GM23338 (cell line): ENCODE data around the gene TOR2A. TPM values are rescaled to one million over a fixed set of nuclear protein-coding genes. Genes with fewer than 3 reads are reported as not detected.

Experiments
- ATAC-seq: fragments of 200-7000 bp; cut with Tn5 transposase; 3 replicates; pipeline ENCODE4 v1.9.1; 2020
- DNase-seq: peaks from one replicate; pipeline ENCODE4 v3.0.0-alpha.2; 2015; ENCODE audit warnings: low spot score
- H2AFZ ChIP-seq: fragments of 200-600 bp; sonication (generic); 2 replicates; pipeline ENCODE4 v1.8.0; 2016; ENCODE audit warnings: antibody characterized with exemption, mild to moderate bottlenecking, moderate library complexity
- H3F3A ChIP-seq: fragments of 200-600 bp; sonication (generic); replicated peaks from 2 replicates; pipeline ENCODE4 v1.8.0; 2017; ENCODE audit warnings: antibody characterized with exemption, mixed run types, low read depth
- H3K27ac ChIP-seq: fragments of 200-600 bp; sonication (generic); 2 replicates; pipeline ENCODE4 v1.6.1; 2016; ENCODE audit warnings: low read depth
- H3K27me3 ChIP-seq: fragments of 200-600 bp; sonication (generic); 2 replicates; pipeline ENCODE4 v1.8.0; 2016; ENCODE audit warnings: mild to moderate bottlenecking, mixed run types, moderate library complexity; ENCODE audit not compliant: insufficient read depth
- H3K36me3 ChIP-seq: fragments of 200-600 bp; sonication (generic); 2 replicates; pipeline ENCODE4 v1.8.0; 2016; ENCODE audit warnings: mild to moderate bottlenecking; ENCODE audit not compliant: insufficient read depth
- H3K4me1 ChIP-seq: fragments of 200-600 bp; sonication (generic); 2 replicates; pipeline ENCODE4 v1.8.0; 2016; ENCODE audit warnings: mild to moderate bottlenecking, moderate library complexity; ENCODE audit not compliant: insufficient read depth
- H3K4me2 ChIP-seq: fragments of 200-600 bp; sonication (generic); 2 replicates; pipeline ENCODE4 v1.7.1; 2017; ENCODE audit warnings: mixed run types
- H3K4me3 ChIP-seq: fragments of 200-600 bp; sonication (generic); 2 replicates; pipeline ENCODE4 v1.6.1; 2016; ENCODE audit warnings: mixed run types
- H3K79me2 ChIP-seq: fragments of 200-600 bp; sonication (generic); replicated peaks from 2 replicates; pipeline ENCODE4 v1.8.0; 2017; ENCODE audit warnings: mild to moderate bottlenecking; ENCODE audit not compliant: insufficient read depth
- H3K9me2 ChIP-seq: fragments of 200-600 bp; sonication (generic); 2 replicates; pipeline ENCODE4 v1.8.0; 2017; ENCODE audit not compliant: insufficient read depth
- H4K20me1 ChIP-seq: fragments of 200-600 bp; sonication (generic); replicated peaks from 2 replicates; pipeline ENCODE4 v1.8.0; 2017; ENCODE audit warnings: mild to moderate bottlenecking; ENCODE audit not compliant: insufficient read depth
- H3K27ac Mint-ChIP-seq: 2 replicates; pipeline ENCODE4 v1.8.0; 2020; ENCODE audit warnings: inconsistent platforms, mild to moderate bottlenecking, moderate library complexity, mixed read lengths
- H3K27me3 Mint-ChIP-seq: 3 replicates; pipeline ENCODE4 v1.8.0; 2022; ENCODE audit warnings: low read depth, mild to moderate bottlenecking, moderate library complexity, mixed read lengths, inconsistent platforms; ENCODE audit not compliant: insufficient read depth, poor library complexity
- H3K36me3 Mint-ChIP-seq: 3 replicates; pipeline ENCODE4 v1.8.0; 2021; ENCODE audit warnings: low read depth, mild to moderate bottlenecking, inconsistent platforms, moderate library complexity, mixed read lengths
- H3K4me1 Mint-ChIP-seq: 3 replicates; pipeline ENCODE4 v1.8.0; 2020; ENCODE audit warnings: mild to moderate bottlenecking, inconsistent platforms, mixed read lengths
- H3K4me3 Mint-ChIP-seq: 3 replicates; pipeline ENCODE4 v1.8.0; 2021; ENCODE audit warnings: moderate library complexity, mild to moderate bottlenecking, inconsistent platforms, mixed read lengths
- H3K9me3 Mint-ChIP-seq: 3 replicates; pipeline ENCODE4 v1.8.0; 2020; ENCODE audit warnings: moderate library complexity, mild to moderate bottlenecking, inconsistent platforms, mixed read lengths
- NANOG ChIP-seq: IDR thresholded peaks from 2 replicates; pipeline ENCODE4 v1.6.1; 2016; ENCODE audit warnings: antibody characterized with exemption, borderline replicate concordance
- STAT1 ChIP-seq: IDR thresholded peaks from one replicate; pipeline ENCODE4 v1.6.1; 2016; ENCODE audit warnings: antibody characterized with exemption; ENCODE audit not compliant: unreplicated experiment
- ZNF331 ChIP-seq: fragments of 250-450 bp; sonication (Bioruptor Pico); IDR thresholded peaks from 2 replicates; pipeline ENCODE4 v1.5.0; 2020; ENCODE audit warnings: low read depth, mild to moderate bottlenecking, moderate library complexity
- polyA plus RNA-seq: library from polyadenylated mRNA; unstranded; fragments of >200 nt; fragmentation: Nextera tagmentation; extraction: Ambion mirVana; gene quantifications from 2 replicates; pipeline ENCODE4 v1.2.1, GENCODE V29; 2016
- total RNA-seq: library from RNA; depleted of rRNA; stranded (reverse); fragments of >200 nt; shearing (Covaris generic); gene quantifications from 2 replicates; pipeline ENCODE4 v1.2.3, GENCODE V29; 2014
- TF ChIP-seq, protein P1 (sequence below), 2 experiments: fragments of 200-600 bp in 1 of 2; sonication (generic) in 1 of 2; conservative IDR thresholded peaks; 2 replicates each; pipeline versions ENCODE4 v1.5.1 to v1.6.1; 2016 to 2017; ENCODE audit warnings: antibody characterized with exemption in 2 of 2, low read depth in 2 of 2, mild to moderate bottlenecking in 2 of 2, moderate library complexity in 1 of 2
- TF ChIP-seq, protein P2 (sequence below): fragments of 250-450 bp; sonication (Bioruptor Pico); IDR thresholded peaks from 2 replicates; pipeline ENCODE4 v1.5.0; 2020; ENCODE audit warnings: mild to moderate bottlenecking, moderate library complexity

Gene TOR2A
- total and polyA plus RNA-seq, 2 experiments from 2014 or later, result 14.4 to 23.5 TPM

DNA sequence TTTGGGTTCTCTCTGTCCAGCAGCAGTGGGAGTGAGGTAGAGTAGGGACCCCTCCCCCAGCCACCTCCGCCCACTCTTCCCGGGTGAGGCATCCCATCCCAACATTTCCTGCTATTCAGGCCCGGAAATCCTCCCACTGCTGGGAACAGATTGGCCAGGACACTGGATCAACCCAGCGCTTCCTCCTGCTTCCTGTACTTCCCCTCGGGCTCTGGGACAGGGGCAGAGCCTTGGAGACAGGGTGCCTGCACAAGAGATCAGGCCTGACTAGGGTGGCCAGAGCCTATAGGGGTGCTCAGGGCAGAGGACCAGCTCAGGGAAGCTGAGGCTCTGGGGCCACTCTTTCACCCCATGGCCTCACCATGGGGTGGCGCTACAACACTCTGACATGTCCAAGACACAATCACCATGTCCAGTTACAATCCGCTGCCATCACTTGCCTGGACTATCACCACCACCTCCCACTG, 28.9 kb upstream of the TOR2A start:
- TF ChIP-seq NANOG, result no peak
- TF ChIP-seq, protein P1, sequence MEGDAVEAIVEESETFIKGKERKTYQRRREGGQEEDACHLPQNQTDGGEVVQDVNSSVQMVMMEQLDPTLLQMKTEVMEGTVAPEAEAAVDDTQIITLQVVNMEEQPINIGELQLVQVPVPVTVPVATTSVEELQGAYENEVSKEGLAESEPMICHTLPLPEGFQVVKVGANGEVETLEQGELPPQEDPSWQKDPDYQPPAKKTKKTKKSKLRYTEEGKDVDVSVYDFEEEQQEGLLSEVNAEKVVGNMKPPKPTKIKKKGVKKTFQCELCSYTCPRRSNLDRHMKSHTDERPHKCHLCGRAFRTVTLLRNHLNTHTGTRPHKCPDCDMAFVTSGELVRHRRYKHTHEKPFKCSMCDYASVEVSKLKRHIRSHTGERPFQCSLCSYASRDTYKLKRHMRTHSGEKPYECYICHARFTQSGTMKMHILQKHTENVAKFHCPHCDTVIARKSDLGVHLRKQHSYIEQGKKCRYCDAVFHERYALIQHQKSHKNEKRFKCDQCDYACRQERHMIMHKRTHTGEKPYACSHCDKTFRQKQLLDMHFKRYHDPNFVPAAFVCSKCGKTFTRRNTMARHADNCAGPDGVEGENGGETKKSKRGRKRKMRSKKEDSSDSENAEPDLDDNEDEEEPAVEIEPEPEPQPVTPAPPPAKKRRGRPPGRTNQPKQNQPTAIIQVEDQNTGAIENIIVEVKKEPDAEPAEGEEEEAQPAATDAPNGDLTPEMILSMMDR (conservative IDR thresholded peaks at IDR 0.05; ENCODE audit: low read depth in 2 of 2), result peak; percentile 66 to 97
- peak overlapping the region; percentile 55; the same call in 1 of the 2 replicates for H3K4me2 ChIP-seq
- ATAC-seq, result peak; percentile 86
- peaks cover 19% of the 10 kb centered on the region for H3K4me1 ChIP-seq
- Mint-ChIP-seq H3K36me3 (no peaks in the 10 kb centered on the region; the same call in 2 of the 3 replicates), H3K4me3 (no peak overlapping the region), H3K4me1 (peaks cover 45% of the 10 kb centered on the region), H3K9me3 (no peaks in the 10 kb centered on the region), H3K27me3 (peaks cover 23% of the 10 kb centered on the region), H3K27ac (peak overlapping the region; percentile 80; the same call in 1 of the 2 replicates)
- no peaks in the 10 kb centered on the region for H3K36me3 ChIP-seq
- no peak overlapping the region for H3K4me3 ChIP-seq
- H3K27me3 ChIP-seq, result no peaks in the 10 kb centered on the region
- no peaks in the 10 kb centered on the region for H4K20me1 ChIP-seq
- no peaks in the 10 kb centered on the region for H3K9me2 ChIP-seq
- no peaks in the 10 kb centered on the region for H3K79me2 ChIP-seq
- DNase-seq, result peak; percentile 83
- no peak overlapping the region for H3K27ac ChIP-seq
- H2AFZ ChIP-seq, result peak overlapping the region; percentile 69; the same call in 1 of the 2 replicates
- H3F3A ChIP-seq, result peaks cover 10% of the 10 kb centered on the region; the same call in 1 of the 2 replicates

DNA sequence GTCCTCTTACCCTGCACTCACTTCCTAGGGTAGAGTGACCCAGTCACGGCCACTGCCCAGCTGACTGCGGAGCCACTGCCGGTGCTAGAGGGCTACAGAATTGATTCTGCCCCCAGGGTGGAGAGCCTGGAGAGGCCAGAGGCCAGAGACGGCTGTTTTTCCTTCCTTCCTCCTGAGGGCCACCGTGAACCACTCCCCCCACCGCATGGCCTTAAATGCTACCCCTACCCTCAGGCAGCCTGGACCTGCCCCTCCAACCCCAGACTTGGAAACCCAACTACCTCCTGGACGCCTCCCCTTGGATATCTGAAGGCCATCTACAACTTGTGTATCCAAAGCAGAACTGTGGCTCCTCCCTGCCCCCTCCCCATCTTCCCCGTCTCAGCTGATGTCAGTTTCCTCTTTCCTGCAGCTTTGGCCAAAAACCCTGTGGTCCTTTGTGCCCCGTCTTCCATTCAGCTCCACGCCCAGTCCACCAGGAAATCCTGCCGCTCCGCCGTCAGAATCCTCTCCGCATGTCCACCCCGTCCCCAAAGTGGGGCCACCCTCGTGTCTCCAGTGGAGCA, 27.1 kb upstream of the TOR2A start:
- no peak overlapping the region for H3K27ac ChIP-seq
- Mint-ChIP-seq H3K27ac (peak overlapping the region; percentile 41; the same call in 1 of the 2 replicates), H3K36me3 (no peaks in the 10 kb centered on the region; the same call in 2 of the 3 replicates), H3K4me3 (peak overlapping the region; percentile 3; the same call in 1 of the 3 replicates), H3K9me3 (no peaks in the 10 kb centered on the region), H3K4me1 (peaks cover 36% of the 10 kb centered on the region), H3K27me3 (peaks cover 22% of the 10 kb centered on the region)
- no peak for TF ChIP-seq STAT1
- TF ChIP-seq, protein P2, sequence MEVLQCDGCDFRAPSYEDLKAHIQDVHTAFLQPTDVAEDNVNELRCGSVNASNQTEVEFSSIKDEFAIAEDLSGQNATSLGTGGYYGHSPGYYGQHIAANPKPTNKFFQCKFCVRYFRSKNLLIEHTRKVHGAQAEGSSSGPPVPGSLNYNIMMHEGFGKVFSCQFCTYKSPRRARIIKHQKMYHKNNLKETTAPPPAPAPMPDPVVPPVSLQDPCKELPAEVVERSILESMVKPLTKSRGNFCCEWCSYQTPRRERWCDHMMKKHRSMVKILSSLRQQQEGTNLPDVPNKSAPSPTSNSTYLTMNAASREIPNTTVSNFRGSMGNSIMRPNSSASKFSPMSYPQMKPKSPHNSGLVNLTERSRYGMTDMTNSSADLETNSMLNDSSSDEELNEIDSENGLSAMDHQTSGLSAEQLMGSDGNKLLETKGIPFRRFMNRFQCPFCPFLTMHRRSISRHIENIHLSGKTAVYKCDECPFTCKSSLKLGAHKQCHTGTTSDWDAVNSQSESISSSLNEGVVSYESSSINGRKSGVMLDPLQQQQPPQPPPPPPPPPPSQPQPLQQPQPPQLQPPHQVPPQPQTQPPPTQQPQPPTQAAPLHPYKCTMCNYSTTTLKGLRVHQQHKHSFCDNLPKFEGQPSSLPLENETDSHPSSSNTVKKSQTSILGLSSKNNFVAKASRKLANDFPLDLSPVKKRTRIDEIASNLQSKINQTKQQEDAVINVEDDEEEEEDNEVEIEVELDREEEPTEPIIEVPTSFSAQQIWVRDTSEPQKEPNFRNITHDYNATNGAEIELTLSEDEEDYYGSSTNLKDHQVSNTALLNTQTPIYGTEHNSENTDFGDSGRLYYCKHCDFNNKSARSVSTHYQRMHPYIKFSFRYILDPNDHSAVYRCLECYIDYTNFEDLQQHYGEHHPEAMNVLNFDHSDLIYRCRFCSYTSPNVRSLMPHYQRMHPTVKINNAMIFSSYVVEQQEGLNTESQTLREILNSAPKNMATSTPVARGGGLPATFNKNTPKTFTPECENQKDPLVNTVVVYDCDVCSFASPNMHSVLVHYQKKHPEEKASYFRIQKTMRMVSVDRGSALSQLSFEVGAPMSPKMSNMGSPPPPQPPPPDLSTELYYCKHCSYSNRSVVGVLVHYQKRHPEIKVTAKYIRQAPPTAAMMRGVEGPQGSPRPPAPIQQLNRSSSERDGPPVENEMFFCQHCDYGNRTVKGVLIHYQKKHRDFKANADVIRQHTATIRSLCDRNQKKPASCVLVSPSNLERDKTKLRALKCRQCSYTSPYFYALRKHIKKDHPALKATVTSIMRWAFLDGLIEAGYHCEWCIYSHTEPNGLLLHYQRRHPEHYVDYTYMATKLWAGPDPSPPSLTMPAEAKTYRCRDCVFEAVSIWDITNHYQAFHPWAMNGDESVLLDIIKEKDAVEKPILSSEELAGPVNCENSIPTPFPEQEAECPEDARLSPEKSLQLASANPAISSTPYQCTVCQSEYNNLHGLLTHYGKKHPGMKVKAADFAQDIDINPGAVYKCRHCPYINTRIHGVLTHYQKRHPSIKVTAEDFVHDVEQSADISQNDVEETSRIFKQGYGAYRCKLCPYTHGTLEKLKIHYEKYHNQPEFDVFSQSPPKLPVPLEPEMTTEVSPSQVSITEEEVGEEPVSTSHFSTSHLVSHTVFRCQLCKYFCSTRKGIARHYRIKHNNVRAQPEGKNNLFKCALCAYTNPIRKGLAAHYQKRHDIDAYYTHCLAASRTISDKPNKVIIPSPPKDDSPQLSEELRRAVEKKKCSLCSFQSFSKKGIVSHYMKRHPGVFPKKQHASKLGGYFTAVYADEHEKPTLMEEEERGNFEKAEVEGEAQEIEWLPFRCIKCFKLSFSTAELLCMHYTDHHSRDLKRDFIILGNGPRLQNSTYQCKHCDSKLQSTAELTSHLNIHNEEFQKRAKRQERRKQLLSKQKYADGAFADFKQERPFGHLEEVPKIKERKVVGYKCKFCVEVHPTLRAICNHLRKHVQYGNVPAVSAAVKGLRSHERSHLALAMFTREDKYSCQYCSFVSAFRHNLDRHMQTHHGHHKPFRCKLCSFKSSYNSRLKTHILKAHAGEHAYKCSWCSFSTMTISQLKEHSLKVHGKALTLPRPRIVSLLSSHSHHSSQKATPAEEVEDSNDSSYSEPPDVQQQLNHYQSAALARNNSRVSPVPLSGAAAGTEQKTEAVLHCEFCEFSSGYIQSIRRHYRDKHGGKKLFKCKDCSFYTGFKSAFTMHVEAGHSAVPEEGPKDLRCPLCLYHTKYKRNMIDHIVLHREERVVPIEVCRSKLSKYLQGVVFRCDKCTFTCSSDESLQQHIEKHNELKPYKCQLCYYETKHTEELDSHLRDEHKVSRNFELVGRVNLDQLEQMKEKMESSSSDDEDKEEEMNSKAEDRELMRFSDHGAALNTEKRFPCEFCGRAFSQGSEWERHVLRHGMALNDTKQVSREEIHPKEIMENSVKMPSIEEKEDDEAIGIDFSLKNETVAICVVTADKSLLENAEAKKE (CRISPR knock-in tag), result no peak
- no peak for TF ChIP-seq ZNF331 (CRISPR knock-in tag)
- H3K4me3 ChIP-seq, result no peak overlapping the region
- H3F3A ChIP-seq, result peaks cover 10% of the 10 kb centered on the region; the same call in 1 of the 2 replicates
- no peaks in the 10 kb centered on the region for H3K27me3 ChIP-seq
- no peaks in the 10 kb centered on the region for H4K20me1 ChIP-seq
- peak overlapping the region; percentile 56; the same call in 1 of the 2 replicates for H2AFZ ChIP-seq
- no peaks in the 10 kb centered on the region for H3K9me2 ChIP-seq
- peak overlapping the region; percentile 43; the same call in 1 of the 2 replicates for H3K4me2 ChIP-seq
- peaks cover 19% of the 10 kb centered on the region for H3K4me1 ChIP-seq
- ATAC-seq, result peak; percentile 11
- H3K79me2 ChIP-seq, result no peaks in the 10 kb centered on the region
- no peak for DNase-seq
- no peaks in the 10 kb centered on the region for H3K36me3 ChIP-seq
